Measurements from ENCODE around the gene USP2.

USP2 gene

DNA sequence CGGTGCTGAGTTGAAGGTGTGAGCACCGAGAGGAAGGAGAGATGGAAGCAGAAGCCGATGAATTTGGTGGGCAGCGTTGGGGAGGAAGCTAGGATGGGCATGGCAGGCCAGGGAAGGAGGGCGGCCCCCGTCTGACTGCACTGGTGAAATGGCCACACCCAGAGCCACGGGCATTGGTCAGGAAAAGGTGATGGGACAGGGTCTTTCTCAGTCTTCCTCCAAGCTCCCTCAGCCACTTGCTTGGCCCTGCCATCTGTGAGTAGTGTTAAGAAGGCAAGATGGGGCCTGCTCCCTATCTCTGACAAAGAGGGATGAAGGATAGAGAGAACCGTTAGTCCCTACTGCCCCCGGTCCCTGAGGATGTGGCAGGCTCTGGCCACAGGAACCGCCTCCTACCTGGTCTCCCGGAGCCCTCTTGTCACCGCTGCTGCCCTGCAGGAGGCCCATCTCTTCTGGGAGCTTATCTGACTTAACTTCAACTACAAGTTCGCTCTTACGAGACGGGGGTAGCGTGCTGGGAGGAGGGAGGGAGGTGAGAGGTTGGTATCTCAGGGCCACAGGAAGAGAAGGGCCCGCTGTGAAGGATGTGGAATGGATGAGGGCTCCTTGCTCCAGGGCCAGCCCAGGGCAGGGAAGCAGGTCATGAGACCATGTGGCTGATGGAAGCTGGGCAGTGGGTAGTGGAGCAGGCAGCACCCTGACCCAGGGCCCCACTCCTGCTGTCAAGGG is 71.4 kb downstream of the USP2 start:
- peaks cover 0 to under 1% of the 10 kb centered on the region in 2 experiments for H3K4me1 ChIP-seq (ENCODE audit: control insufficient read depth in 1 of 2, insufficient read depth in 1 of 2, low read depth in 1 of 2, low read length in 1 of 2)
- H3K4me3 ChIP-seq (ENCODE audit: low read depth in 1 of 2, low read length in 1 of 2) = no peak overlapping the region
- H3K36me3 ChIP-seq = peaks cover 60% of the 10 kb centered on the region
- no peak overlapping the region for H3K27ac ChIP-seq
- TF ChIP-seq, protein P1, sequence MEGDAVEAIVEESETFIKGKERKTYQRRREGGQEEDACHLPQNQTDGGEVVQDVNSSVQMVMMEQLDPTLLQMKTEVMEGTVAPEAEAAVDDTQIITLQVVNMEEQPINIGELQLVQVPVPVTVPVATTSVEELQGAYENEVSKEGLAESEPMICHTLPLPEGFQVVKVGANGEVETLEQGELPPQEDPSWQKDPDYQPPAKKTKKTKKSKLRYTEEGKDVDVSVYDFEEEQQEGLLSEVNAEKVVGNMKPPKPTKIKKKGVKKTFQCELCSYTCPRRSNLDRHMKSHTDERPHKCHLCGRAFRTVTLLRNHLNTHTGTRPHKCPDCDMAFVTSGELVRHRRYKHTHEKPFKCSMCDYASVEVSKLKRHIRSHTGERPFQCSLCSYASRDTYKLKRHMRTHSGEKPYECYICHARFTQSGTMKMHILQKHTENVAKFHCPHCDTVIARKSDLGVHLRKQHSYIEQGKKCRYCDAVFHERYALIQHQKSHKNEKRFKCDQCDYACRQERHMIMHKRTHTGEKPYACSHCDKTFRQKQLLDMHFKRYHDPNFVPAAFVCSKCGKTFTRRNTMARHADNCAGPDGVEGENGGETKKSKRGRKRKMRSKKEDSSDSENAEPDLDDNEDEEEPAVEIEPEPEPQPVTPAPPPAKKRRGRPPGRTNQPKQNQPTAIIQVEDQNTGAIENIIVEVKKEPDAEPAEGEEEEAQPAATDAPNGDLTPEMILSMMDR (IDR thresholded peaks at IDR 0.05) = no peak
- no peaks in the 10 kb centered on the region for H3K9me3 ChIP-seq
- peaks cover 37% of the 10 kb centered on the region for H3K27me3 ChIP-seq

DNA sequence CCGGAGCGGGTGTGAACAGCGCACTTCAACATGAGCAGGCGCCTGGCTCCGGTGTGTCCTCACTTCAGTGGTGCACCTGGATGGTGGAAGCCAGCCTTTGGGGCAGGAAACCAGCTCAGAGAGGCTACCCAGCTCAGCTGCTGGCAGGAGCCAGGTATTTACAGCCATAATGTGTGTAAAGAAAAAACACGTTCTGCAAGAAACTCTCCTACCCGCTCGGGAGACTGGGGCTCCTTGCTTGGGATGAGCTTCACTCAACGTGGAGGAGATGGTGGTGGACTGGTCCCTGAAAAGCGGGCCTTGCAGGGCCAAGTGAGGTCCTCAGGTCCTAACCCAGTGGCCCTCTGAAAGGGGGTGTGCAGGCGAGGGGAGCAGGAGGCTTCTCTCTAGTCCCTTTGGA is 72.1 kb downstream of the USP2 start:
- TF ChIP-seq, protein P1 (IDR thresholded peaks at IDR 0.05) = no peak
- H3K27me3 ChIP-seq = peaks cover 30% of the 10 kb centered on the region
- peaks cover 67% of the 10 kb centered on the region for H3K36me3 ChIP-seq
- H3K4me1 ChIP-seq (ENCODE audit: control insufficient read depth in 1 of 2, insufficient read depth in 1 of 2, low read depth in 1 of 2, low read length in 1 of 2) = no peaks in the 10 kb centered on the region
- H3K4me3 ChIP-seq (ENCODE audit: low read depth in 1 of 2, low read length in 1 of 2) = no peak overlapping the region
- H3K9me3 ChIP-seq = no peaks in the 10 kb centered on the region
- no peak overlapping the region for H3K27ac ChIP-seq

DNA sequence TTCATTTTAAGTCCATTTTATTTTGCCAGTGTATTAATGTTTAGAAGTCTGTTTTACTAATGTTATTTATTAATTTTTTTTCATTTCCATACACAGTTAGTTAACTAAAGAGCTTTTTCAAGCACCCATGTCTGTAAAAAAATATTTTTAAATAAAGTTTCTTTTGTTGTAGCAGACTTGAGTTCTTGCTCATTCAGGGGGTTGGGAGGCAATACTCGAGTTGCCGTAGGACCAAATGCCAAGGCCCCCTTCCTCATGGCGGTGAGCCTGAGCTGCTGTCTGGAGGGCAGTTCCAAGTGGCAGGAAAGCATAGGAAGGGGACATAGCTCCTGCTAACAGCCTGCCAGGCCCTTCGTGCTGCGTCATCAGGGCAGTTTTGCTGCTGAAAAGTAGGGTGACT is 73.5 kb downstream of the USP2 start:
- Histone ChIP-seq H3K27me3 (peaks cover 16% of the 10 kb centered on the region), H3K27ac (no peak overlapping the region), H3K4me3 (ENCODE audit: low read depth in 1 of 2, low read length in 1 of 2) (no peak overlapping the region), H3K4me1 (ENCODE audit: control insufficient read depth in 1 of 2, insufficient read depth in 1 of 2, low read depth in 1 of 2, low read length in 1 of 2) (no peaks in the 10 kb centered on the region), H3K36me3 (peaks cover 81% of the 10 kb centered on the region), H3K9me3 (no peaks in the 10 kb centered on the region)
- TF ChIP-seq, protein P1 (IDR thresholded peaks at IDR 0.05) = no peak

DNA sequence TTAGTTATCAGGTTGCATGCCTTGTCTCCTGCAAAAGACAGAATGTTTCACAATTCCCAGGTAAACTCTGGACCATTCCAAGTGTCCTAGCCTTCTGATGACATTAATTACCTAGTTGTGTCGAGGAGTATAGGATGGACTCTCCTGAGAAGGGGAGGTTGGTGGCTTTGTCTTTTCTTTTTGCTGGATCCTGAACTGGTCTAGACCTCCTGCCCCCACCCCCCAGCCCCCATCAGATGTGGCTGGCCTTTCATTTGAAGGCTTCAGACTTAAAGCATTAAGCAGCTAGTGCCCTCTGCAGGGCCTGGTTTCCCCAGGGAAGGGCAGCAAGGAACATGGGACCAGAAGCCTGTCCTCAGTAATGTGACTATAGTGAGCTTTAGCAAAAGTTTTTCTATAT is 74.3 kb downstream of the USP2 start:
- H3K4me3 ChIP-seq (ENCODE audit: low read depth in 1 of 2, low read length in 1 of 2) = no peak overlapping the region
- peaks cover 8% of the 10 kb centered on the region for H3K27me3 ChIP-seq
- H3K36me3 ChIP-seq = peaks cover 89% of the 10 kb centered on the region
- H3K4me1 ChIP-seq (ENCODE audit: control insufficient read depth in 1 of 2, insufficient read depth in 1 of 2, low read depth in 1 of 2, low read length in 1 of 2) = no peaks in the 10 kb centered on the region
- H3K27ac ChIP-seq = no peak overlapping the region
- no peaks in the 10 kb centered on the region for H3K9me3 ChIP-seq
- TF ChIP-seq, protein P1 (IDR thresholded peaks at IDR 0.05) = no peak

DNA sequence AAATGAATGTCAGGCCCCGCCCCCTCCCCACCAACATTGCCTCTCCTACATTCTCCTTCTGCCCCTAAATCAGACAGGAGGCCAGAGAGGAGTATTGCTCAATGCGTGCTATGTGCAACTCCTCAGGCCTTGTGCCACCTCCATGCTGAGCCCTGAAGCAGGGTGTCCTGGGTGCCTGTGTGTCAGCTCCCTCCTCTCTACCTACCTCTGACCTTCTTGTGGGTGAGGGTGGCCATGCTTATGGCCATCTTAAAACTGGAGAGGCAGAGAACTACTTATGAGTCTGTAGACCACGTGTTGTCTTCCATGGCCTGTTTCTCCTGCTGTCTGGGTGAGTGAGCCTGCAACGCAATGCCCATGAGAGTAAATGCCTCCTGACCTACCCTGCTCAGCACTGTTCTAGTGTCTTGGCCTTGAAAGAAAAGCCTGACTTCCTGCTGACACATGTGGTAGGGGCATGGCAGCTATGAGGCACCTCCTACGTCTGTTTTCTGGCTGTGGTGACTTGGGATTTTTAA is 75.1 kb downstream of the USP2 start:
- Histone ChIP-seq H3K4me1 (ENCODE audit: control insufficient read depth in 1 of 2, insufficient read depth in 1 of 2, low read depth in 1 of 2, low read length in 1 of 2) (no peaks in the 10 kb centered on the region), H3K4me3 (ENCODE audit: low read depth in 1 of 2, low read length in 1 of 2) (no peak overlapping the region), H3K36me3 (peaks cover 97% of the 10 kb centered on the region), H3K27ac (no peak overlapping the region), H3K9me3 (no peaks in the 10 kb centered on the region), H3K27me3 (peaks cover under 1% of the 10 kb centered on the region)
- TF ChIP-seq, protein P1 (IDR thresholded peaks at IDR 0.05) = no peak
